Adipose tissue (tissue), 3 donors: ENCODE data around the gene APOE. TPM values are rescaled to one million over a fixed set of nuclear protein-coding genes. Genes with fewer than 3 reads are reported as not detected.
"Not testable (repeated sequence)": the region's sequence is repeated elsewhere in the genome, so short reads cannot be mapped to it uniquely, and the experiment has no call there.

Experiments
- H3K27ac ChIP-seq: one replicate; pipeline ENCODE4 v1.5.1; 2013; ENCODE audit warnings: low read depth, low read length
- WGBS, 3 donors: extraction: QIAGEN DNeasy Blood & Tissue Kit; methylation state at CpG; one replicate each; pipeline ENCODE4 v1.1.7; 2013; 5-methylcytosine and 5-hydroxymethylcytosine counted together
- polyA plus RNA-seq, 3 donors: library from polyadenylated mRNA; stranded (reverse); fragments of 200-250 nt; gene quantifications; one replicate each; pipeline ENCODE4 v1.2.3, GENCODE V29; 2013
- donor health status: healthy with polysubstance abuse.
- donor health status: Bipolar disorder and iron deficiency.
- donor health status: healthy.

Gene APOE
- polyA plus RNA-seq, 3 donors: 118 to 1,060 (median 448) TPM

GRCh38 chr19:44882063-44882462 is 23.5 kb upstream of the APOE start:
- 91 to 95% (median 92%) methylated on average over 15 of the region's 15 CpGs for WGBS, 3 donors
- no peak overlapping the region for H3K27ac ChIP-seq

GRCh38 chr19:44882619-44883397 is 22.8 kb upstream of the APOE start:
- 90 to 94% (median 93%) methylated on average over 19 of the region's 19 CpGs for WGBS, 3 donors
- not testable (repeated sequence) for H3K27ac ChIP-seq

DNA sequence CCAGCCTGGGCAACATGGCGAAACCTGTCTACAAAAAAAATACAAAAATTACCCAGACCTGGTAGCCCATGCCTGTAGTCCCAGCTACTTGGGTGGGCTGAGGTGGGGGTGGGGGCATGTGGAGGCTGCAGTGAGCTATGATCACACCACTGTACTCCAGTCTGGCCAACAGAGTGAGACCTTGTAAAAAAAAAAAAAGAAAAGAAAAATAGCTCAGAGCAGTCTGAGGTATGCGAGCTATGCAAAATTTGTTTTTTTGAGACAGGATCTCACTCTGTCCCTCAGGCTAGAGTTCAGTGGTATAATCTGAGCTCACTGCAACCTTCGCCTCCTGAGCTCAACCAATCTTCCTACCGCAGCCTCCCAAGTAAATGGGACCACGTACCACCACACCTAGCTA is 21.7 kb upstream of the APOE start:
- H3K27ac ChIP-seq: no peak overlapping the region
- WGBS, 3 donors: 92 to 94% (median 93%) methylated on average over 5 of the region's 5 CpGs

DNA sequence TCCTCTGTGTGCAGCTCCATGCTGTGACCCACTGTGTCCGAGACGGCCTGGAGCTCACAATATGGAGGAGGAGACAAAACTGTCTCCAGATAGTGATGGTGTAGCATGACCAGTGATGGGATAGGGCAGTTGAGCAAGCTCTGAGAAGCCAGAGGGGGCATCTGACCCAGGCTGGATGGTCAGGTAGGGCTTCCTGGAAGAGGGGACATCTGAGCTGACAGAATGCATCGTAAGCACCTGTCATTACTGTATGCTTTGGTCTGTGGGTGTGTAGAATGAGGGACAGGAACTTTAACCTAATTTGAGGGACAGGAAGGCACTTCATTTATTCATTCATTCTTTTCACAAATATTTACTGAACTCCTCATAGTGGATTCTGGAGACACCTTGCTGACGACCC is 21.0 kb upstream of the APOE start:
- WGBS, 3 donors: 89 to 96% (median 91%) methylated on average over 4 of the region's 4 CpGs
- no peak overlapping the region for H3K27ac ChIP-seq

- H3K27ac ChIP-seq: no peak overlapping the region
- 95 to 97% (median 96%) methylated on average over 6 of the region's 6 CpGs for WGBS, 3 donors
These were observed 19.5 kb upstream of the APOE start for GRCh38 chr19:44886141-44886540.

GRCh38 chr19:44887648-44888047 is 17.9 kb upstream of the APOE start:
- no peak overlapping the region for H3K27ac ChIP-seq
- 84 to 91% (median 87%) methylated on average over 4 of the region's 4 CpGs for WGBS, 3 donors

GRCh38 chr19:44888335-44888734 is 17.3 kb upstream of the APOE start:
- WGBS, 3 donors: 82 to 90% (median 87%) methylated on average over 4 to 5 of the region's 5 CpGs
- H3K27ac ChIP-seq: not testable (repeated sequence)

- 41 to 59% (median 55%) methylated on average over 17 of the region's 17 CpGs for WGBS, 3 donors
- H3K27ac ChIP-seq: no peak overlapping the region
These were observed 15.7 kb upstream of the APOE start for GRCh38 chr19:44889830-44890365.

GRCh38 chr19:44890366-44891015 is 15.1 kb upstream of the APOE start:
- WGBS, 3 donors: 0% methylated on average over 40 of the region's 40 CpGs
- peak overlapping the region; percentile 98 for H3K27ac ChIP-seq

GRCh38 chr19:44891016-44891882 is 14.3 kb upstream of the APOE start, which contains the start of gene TOMM40:
Gene TOMM40 (plus strand): TSS chr19:44891254. CDS start chr19:44891416, 162 bp downstream.
- WGBS, 3 donors: 0% methylated on average over 57 to 80 of the region's 81 CpGs
- peak within 1 kb of the TSS; percentile 98 for H3K27ac ChIP-seq

GRCh38 chr19:44892932-44893331 is 12.7 kb upstream of the APOE start:
- 86 to 90% (median 87%) methylated on average over 7 of the region's 7 CpGs for WGBS, 3 donors
- no peak overlapping the region for H3K27ac ChIP-seq

GRCh38 chr19:44893332-44894051 is 12.1 kb upstream of the APOE start:
- H3K27ac ChIP-seq: no peak overlapping the region
- WGBS, 3 donors: 89 to 91% (median 90%) methylated on average over 18 of the region's 18 CpGs

DNA sequence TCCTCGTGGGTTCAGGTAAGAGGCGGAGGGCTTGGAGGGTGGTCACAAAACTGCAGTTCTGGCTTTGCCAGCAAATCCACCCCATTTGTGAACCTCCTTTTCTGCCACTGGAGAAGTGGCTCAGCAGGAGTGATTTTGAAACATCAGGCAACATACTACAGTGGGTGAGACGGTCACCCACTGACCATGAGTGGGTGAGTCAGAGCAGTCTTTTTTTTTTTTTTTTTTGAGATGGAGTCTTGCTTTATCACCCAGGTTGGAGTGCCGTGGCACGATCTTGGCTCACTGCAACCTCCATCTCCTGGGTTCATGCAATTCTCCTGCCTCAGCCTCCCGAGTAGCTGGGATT is 11.6 kb upstream of the APOE start:
- 89 to 96% (median 91%) methylated on average over 6 of the region's 6 CpGs for WGBS, 3 donors
- no peak overlapping the region for H3K27ac ChIP-seq

GRCh38 chr19:44894946-44895345 is 10.7 kb upstream of the APOE start:
- H3K27ac ChIP-seq: no peak overlapping the region
- 75 to 83% (median 78%) methylated on average over 9 of the region's 9 CpGs for WGBS, 3 donors

DNA sequence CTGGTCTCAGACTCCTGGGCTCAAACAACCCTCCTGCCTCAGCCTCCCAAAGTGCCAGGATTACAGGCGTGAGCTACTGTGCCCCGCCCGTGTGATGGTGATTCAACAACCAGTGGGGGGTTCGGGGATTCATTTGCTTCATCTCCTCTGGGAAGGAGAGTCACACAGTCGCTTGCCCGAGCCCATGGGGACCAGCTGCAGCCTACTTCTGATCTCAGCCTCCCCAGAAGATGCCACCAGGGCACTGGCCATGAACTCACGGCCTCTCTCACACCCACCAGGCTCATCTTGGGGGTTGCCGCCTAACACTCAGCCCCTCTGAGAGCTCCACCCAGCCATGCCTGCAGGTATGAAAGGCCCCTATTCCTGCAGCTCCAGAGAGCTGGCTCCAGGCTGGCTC is 7.8 kb upstream of the APOE start:
- H3K27ac ChIP-seq: no peak overlapping the region
- WGBS, 3 donors: 88 to 93% (median 89%) methylated on average over 8 of the region's 8 CpGs

DNA sequence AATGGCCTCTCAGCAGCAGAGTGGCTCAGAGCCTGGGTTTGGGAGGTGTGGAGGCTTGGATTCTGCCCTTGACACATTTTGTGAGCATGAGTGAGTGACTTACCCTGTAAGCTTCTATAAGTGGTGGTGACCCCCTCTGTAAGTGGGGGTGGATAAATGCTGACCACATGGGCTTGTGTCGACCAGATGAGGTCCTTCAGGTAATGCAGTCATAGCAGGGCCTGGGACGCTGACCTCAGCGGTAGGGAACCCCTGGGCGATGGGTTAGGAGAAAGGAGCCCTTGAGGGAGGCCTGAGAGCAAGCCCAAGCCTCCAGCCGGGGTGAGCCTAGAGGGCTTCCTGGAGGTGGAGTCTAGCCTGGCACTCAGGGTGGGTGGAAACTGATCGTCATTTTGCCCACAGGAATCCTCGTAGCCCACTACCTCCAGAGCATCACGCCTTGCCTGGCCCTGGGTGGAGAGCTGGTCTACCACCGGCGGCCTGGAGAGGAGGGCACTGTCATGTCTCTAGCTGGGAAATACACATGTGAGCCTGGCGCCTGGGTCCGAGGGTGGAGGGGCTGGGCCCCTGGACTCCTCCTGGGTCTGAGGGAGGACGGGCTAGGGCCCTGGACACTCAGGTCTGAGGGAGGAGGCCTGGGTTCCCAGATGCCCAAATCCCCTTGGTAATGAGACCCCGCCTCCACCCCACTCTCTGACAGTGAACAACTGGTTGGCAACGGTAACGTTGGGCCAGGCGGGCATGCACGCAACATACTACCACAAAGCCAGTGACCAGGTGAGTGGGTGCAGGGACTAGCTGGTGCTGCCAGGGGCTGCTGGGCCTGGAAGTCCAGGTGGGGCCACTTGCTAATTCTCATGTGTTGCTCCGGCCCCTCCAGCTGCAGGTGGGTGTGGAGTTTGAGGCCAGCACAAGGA is 5.0 kb upstream of the APOE start:
- 91 to 96% (median 92%) methylated on average over 19 of the region's 19 CpGs for WGBS, 3 donors

GRCh38 chr19:44903216-44903601 is 2.4 kb upstream of the APOE start:
- no peak overlapping the region for H3K27ac ChIP-seq
- WGBS, 3 donors: 69 to 77% (median 74%) methylated on average over 14 to 15 of the region's 15 CpGs

More for the DNA sequence above, 5.0 kb upstream of the APOE start:
- H3K27ac ChIP-seq: no peak overlapping the region
